Measurements from ENCODE around the gene SYNE3. TPM values are rescaled to one million over a fixed set of nuclear protein-coding genes. Genes with fewer than 3 reads are reported as not detected.
A peak's percentile ranks its signal among the peaks of the same experiment; 100 is the strongest.

The SYNE3 gene
- total and polyA plus RNA-seq, 2 donors (not counting 1 experiment from before 2014, with no cell fraction given): 4.9 to 24.1 TPM

DNA sequence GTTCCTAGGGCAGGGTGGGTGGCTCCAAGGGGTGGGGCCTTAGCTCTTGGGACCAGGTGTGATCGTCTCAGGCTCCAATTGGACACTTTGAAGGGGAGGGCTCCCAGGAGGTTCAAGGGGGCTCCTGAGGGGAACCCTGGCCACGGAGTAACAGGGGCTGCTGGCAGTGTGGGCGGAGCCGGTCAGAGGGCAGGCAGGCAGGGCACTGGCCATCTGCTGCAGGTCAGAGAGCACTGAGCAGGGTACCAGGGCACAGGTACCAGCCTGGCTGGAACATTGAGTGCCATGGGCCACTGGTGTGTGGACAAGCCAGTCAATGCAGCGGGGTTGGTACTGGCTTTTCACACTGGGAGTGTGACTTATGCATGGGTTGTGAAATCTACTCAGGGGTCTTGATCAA, 32.2 kb downstream of the SYNE3 start:
- Histone ChIP-seq H3K79me2 (ENCODE audit: control insufficient read depth, insufficient read depth, low read length) (peaks cover 19% of the 10 kb centered on the region), H3K36me3 (ENCODE audit: control insufficient read depth, insufficient read depth, low read length) (no peaks in the 10 kb centered on the region), H3K4me2 (ENCODE audit: extremely low read depth, insufficient read depth, low read length) (no peak overlapping the region), H4K20me1 (ENCODE audit: control insufficient read depth, extremely low read depth, insufficient read depth, low read length) (no peaks in the 10 kb centered on the region), H3K9me3 (ENCODE audit: control insufficient read depth, insufficient read depth, low read depth, low read length) (no peaks in the 10 kb centered on the region), H3K4me3 (replicated peaks in 1 of 4; ENCODE audit: control extremely low read depth in 1 of 4, insufficient read depth in 1 of 4, low read depth in 3 of 4, low read length in 4 of 4) (no peak overlapping the region), H3K27me3 (ENCODE audit: control insufficient read depth, insufficient read depth, low read length) (no peaks in the 10 kb centered on the region), H2AFZ (ENCODE audit: low read length) (no peak overlapping the region), H3K27ac (ENCODE audit: insufficient read depth, low read length) (no peak overlapping the region), H3K4me1 (ENCODE audit: control insufficient read depth, extremely low read depth, insufficient read depth, low read length) (peaks cover 35% of the 10 kb centered on the region), H3K9ac (ENCODE audit: insufficient read depth, low read length) (no peak overlapping the region)
- no peak for TF ChIP-seq EZH2 (IDR thresholded peaks at IDR 0.05; ENCODE audit: low read length, missing control alignments)
- TF ChIP-seq, protein P1, sequence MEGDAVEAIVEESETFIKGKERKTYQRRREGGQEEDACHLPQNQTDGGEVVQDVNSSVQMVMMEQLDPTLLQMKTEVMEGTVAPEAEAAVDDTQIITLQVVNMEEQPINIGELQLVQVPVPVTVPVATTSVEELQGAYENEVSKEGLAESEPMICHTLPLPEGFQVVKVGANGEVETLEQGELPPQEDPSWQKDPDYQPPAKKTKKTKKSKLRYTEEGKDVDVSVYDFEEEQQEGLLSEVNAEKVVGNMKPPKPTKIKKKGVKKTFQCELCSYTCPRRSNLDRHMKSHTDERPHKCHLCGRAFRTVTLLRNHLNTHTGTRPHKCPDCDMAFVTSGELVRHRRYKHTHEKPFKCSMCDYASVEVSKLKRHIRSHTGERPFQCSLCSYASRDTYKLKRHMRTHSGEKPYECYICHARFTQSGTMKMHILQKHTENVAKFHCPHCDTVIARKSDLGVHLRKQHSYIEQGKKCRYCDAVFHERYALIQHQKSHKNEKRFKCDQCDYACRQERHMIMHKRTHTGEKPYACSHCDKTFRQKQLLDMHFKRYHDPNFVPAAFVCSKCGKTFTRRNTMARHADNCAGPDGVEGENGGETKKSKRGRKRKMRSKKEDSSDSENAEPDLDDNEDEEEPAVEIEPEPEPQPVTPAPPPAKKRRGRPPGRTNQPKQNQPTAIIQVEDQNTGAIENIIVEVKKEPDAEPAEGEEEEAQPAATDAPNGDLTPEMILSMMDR (conservative IDR thresholded peaks at IDR 0.05 in 1 of 2, IDR thresholded peaks at IDR 0.05 in 1 of 2; ENCODE audit: low read depth in 1 of 2, low read length in 2 of 2): no peak
- no peak for DNase-seq (ENCODE audit: low read depth in 2 of 2)

DNA sequence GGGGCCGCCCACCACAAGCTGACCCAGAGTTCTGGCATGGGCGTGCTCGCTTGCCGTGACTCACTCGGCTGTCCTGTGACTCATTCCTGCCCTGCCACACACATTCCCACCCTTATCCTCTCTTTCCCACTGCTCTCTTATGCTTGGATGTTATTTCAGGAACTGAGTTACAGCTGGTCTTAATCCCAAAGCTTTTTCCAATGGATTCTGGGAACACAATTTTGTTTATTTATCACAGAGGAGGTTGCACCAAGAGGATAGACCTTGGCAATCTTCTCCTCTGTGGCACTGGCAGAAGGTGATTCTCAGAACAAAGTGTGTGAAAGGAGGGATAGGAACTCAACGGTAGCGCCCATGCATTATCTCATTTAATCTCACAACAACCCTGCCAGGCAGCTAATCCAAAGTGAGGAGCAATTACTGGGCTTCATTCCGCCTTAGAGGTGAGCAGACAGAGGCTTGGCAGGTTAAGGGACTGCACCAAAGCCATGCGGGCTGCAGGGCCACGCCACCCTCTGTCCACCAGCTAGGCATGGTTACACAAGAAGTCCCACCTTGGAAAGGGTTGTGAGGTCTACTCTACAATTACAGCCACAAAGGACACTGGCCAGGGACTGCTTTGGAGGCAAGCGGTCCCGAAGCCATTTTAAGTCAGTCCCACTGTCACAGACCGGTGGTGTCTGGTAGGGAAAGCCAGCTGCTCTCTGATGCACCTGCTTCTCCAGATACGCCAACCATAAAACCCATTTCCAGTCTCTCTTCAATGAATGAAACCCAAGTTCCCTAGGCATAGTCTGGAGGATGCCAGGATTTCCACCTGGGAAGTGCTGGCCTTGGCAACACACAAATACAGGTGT, 32.9 kb downstream of the SYNE3 start:
- peak overlapping the region; percentile 61 for H3K4me2 ChIP-seq (ENCODE audit: extremely low read depth, insufficient read depth, low read length)
- peaks cover 16% of the 10 kb centered on the region for H3K79me2 ChIP-seq (ENCODE audit: control insufficient read depth, insufficient read depth, low read length)
- TF ChIP-seq EZH2 (IDR thresholded peaks at IDR 0.05; ENCODE audit: low read length, missing control alignments): no peak
- TF ChIP-seq, protein P1 (conservative IDR thresholded peaks at IDR 0.05 in 1 of 2, IDR thresholded peaks at IDR 0.05 in 1 of 2; ENCODE audit: low read depth in 1 of 2, low read length in 2 of 2): no peak
- H3K4me1 ChIP-seq (ENCODE audit: control insufficient read depth, extremely low read depth, insufficient read depth, low read length): peaks cover 29% of the 10 kb centered on the region
- no peak overlapping the region for H3K4me3 ChIP-seq (replicated peaks in 1 of 4; ENCODE audit: control extremely low read depth in 1 of 4, insufficient read depth in 1 of 4, low read depth in 3 of 4, low read length in 4 of 4)
- no peak overlapping the region for H2AFZ ChIP-seq (ENCODE audit: low read length)
- H3K9ac ChIP-seq (ENCODE audit: insufficient read depth, low read length): no peak overlapping the region
- DNase-seq (ENCODE audit: low read depth in 2 of 2): peak; percentile 94 to 97
- H4K20me1 ChIP-seq (ENCODE audit: control insufficient read depth, extremely low read depth, insufficient read depth, low read length): no peaks in the 10 kb centered on the region
- H3K27me3 ChIP-seq (ENCODE audit: control insufficient read depth, insufficient read depth, low read length): no peaks in the 10 kb centered on the region
- H3K27ac ChIP-seq (ENCODE audit: insufficient read depth, low read length): peak overlapping the region; percentile 78
- no peaks in the 10 kb centered on the region for H3K36me3 ChIP-seq (ENCODE audit: control insufficient read depth, insufficient read depth, low read length)
- no peaks in the 10 kb centered on the region for H3K9me3 ChIP-seq (ENCODE audit: control insufficient read depth, insufficient read depth, low read depth, low read length)

DNA sequence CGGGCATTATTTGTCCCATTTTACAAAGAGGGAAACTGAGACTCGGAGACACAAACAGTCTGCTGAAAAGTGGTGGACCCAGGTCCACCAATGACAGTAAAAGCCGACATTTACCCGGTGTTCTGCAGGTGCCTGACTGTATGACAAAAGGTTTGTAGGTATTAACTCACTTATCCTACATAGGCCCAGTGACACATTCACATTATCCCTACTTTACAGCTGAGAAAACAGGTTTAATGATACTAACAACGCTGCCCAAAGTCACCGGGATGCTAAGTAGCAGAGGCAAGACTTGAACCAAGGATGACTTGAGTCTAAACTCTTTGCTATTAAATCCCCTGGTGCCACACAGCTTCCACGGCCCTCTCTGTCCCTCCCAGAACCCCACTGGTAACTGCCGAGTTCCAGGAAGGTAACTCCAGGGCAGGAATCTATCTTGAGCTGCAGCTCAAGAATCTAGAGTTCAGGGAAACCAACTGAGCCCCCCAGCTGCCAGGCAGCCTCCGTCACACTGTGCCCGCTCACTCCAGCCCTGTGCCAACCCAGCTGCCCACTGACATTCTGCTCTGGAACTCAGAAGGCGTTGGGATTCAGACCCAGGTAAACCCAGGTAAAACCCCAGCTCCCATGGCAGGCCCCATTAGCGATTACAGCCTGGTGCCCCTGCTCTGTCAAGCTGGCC, 33.7 kb downstream of the SYNE3 start:
- H3K9ac ChIP-seq (ENCODE audit: insufficient read depth, low read length): no peak overlapping the region
- H3K4me2 ChIP-seq (ENCODE audit: extremely low read depth, insufficient read depth, low read length): peak overlapping the region; percentile 61
- DNase-seq (ENCODE audit: low read depth in 2 of 2): no peak
- H3K36me3 ChIP-seq (ENCODE audit: control insufficient read depth, insufficient read depth, low read length): no peaks in the 10 kb centered on the region
- H3K4me3 ChIP-seq (replicated peaks in 1 of 4; ENCODE audit: control extremely low read depth in 1 of 4, insufficient read depth in 1 of 4, low read depth in 3 of 4, low read length in 4 of 4): no peak overlapping the region
- no peak for TF ChIP-seq EZH2 (IDR thresholded peaks at IDR 0.05; ENCODE audit: low read length, missing control alignments)
- TF ChIP-seq, protein P1 (conservative IDR thresholded peaks at IDR 0.05 in 1 of 2, IDR thresholded peaks at IDR 0.05 in 1 of 2; ENCODE audit: low read depth in 1 of 2, low read length in 2 of 2): no peak
- peaks cover 29% of the 10 kb centered on the region for H3K4me1 ChIP-seq (ENCODE audit: control insufficient read depth, extremely low read depth, insufficient read depth, low read length)
- H3K79me2 ChIP-seq (ENCODE audit: control insufficient read depth, insufficient read depth, low read length): peaks cover 16% of the 10 kb centered on the region
- H2AFZ ChIP-seq (ENCODE audit: low read length): no peak overlapping the region
- peak overlapping the region; percentile 46 for H3K27ac ChIP-seq (ENCODE audit: insufficient read depth, low read length)
- no peaks in the 10 kb centered on the region for H4K20me1 ChIP-seq (ENCODE audit: control insufficient read depth, extremely low read depth, insufficient read depth, low read length)
- no peaks in the 10 kb centered on the region for H3K9me3 ChIP-seq (ENCODE audit: control insufficient read depth, insufficient read depth, low read depth, low read length)
- H3K27me3 ChIP-seq (ENCODE audit: control insufficient read depth, insufficient read depth, low read length): no peaks in the 10 kb centered on the region
